Stimulated activated CD4-positive, alpha-beta T cell treated with anti-CD3 and anti-CD28 coated beads, Interleukin-12 subunit alpha, Interleukin-12 subunit beta, amount 100 ng/mL, for 24 hours (primary cell): ENCODE measurements around the gene PM20D1.

Experiments used
- DNase-seq, 2 experiments: peaks; one replicate each; pipeline ENCODE4 v3.0.0-alpha.2; 2020; ENCODE audit warnings: low read depth in 2 of 2

The PM20D1 gene

GRCh38 chr1:205804605-205805004, 45.3 kb downstream of the PM20D1 start:
- no peak for DNase-seq

GRCh38 chr1:205803986-205804385, 45.9 kb downstream of the PM20D1 start:
- no peak for DNase-seq

- no peak for DNase-seq
These were observed 47.9 kb downstream of the PM20D1 start for GRCh38 chr1:205802060-205802459.

- no peak for DNase-seq
These were observed 48.8 kb downstream of the PM20D1 start for GRCh38 chr1:205800981-205801703.

- no peak for DNase-seq
These were observed 49.5 kb downstream of the PM20D1 start for GRCh38 chr1:205800427-205800826.

- DNase-seq, result no peak
These were observed 51.4 kb downstream of the PM20D1 start for GRCh38 chr1:205798577-205798976.

GRCh38 chr1:205797168-205797567, 52.8 kb downstream of the PM20D1 start:
- no peak for DNase-seq

- no peak for DNase-seq
These were observed 55.8 kb downstream of the PM20D1 start for GRCh38 chr1:205794011-205794730.

- no peak for DNase-seq
These were observed 56.8 kb downstream of the PM20D1 start for GRCh38 chr1:205792961-205793673.

- no peak for DNase-seq
These were observed 57.5 kb downstream of the PM20D1 start for GRCh38 chr1:205792481-205792881.

GRCh38 chr1:205791568-205792180, 58.3 kb downstream of the PM20D1 start:
- DNase-seq, result peak in 1 of 2 experiments; percentile 38

- no peak for DNase-seq
These were observed 62.5 kb downstream of the PM20D1 start for GRCh38 chr1:205787287-205787916.

GRCh38 chr1:205786601-205787000, 63.3 kb downstream of the PM20D1 start:
- DNase-seq, result no peak

GRCh38 chr1:205785446-205785845, 64.5 kb downstream of the PM20D1 start:
- DNase-seq, result no peak

GRCh38 chr1:205783904-205784303, 66.0 kb downstream of the PM20D1 start:
- no peak for DNase-seq

GRCh38 chr1:205783433-205783795, 66.5 kb downstream of the PM20D1 start:
- no peak for DNase-seq

GRCh38 chr1:205782627-205783432, 67.1 kb downstream of the PM20D1 start:
- no peak for DNase-seq

GRCh38 chr1:205780335-205780734, 69.6 kb downstream of the PM20D1 start:
- DNase-seq, result no peak
